ENCODE measurements around the gene SLAMF1.

- TF ChIP-seq, protein P1, sequence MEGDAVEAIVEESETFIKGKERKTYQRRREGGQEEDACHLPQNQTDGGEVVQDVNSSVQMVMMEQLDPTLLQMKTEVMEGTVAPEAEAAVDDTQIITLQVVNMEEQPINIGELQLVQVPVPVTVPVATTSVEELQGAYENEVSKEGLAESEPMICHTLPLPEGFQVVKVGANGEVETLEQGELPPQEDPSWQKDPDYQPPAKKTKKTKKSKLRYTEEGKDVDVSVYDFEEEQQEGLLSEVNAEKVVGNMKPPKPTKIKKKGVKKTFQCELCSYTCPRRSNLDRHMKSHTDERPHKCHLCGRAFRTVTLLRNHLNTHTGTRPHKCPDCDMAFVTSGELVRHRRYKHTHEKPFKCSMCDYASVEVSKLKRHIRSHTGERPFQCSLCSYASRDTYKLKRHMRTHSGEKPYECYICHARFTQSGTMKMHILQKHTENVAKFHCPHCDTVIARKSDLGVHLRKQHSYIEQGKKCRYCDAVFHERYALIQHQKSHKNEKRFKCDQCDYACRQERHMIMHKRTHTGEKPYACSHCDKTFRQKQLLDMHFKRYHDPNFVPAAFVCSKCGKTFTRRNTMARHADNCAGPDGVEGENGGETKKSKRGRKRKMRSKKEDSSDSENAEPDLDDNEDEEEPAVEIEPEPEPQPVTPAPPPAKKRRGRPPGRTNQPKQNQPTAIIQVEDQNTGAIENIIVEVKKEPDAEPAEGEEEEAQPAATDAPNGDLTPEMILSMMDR (IDR thresholded peaks at IDR 0.05), result no peak
- no peak for TF ChIP-seq POLR2A (IDR thresholded peaks at IDR 0.05; ENCODE audit: low read depth)
These were observed 1.3 kb downstream of the SLAMF1 start for GRCh38 chr1:160645386-160646130.
